Upper lobe of left lung (tissue), 4 donors: ENCODE results near the gene CIB4.

Source experiments
- CTCF ChIP-seq, 6 experiments: fragments of 450-650 bp in 4 of 6; fragments of 200-600 bp in 2 of 6; sonication (generic) in 2 of 6; IDR thresholded peaks; one replicate each; pipeline ENCODE4 v1.5.1; 2016 to 2019; ENCODE audit warnings: antibody characterized with exemption in 6 of 6
- POLR2AphosphoS5 ChIP-seq, 2 donors: sonication (generic); formaldehyde crosslinking; IDR thresholded peaks; one replicate each; pipeline ENCODE4 v1.5.1; 2017; ENCODE audit warnings: antibody characterized with exemption in 2 of 2

GRCh38 chr2:26685989-26686839 lies 45.0 kb upstream of the CIB4 start:
- no peak for TF ChIP-seq CTCF (IDR thresholded peaks at IDR 0.05)
- no peak for TF ChIP-seq POLR2AphosphoS5 (IDR thresholded peaks at IDR 0.05)
